ENCODE data around the gene ZNF57. TPM values are rescaled to one million over a fixed set of nuclear protein-coding genes. Genes with fewer than 3 reads are reported as not detected.
A peak's percentile ranks its signal among the peaks of the same experiment; 100 is the strongest.

ZNF57 gene
- total and polyA plus RNA-seq, 9 of the 15 experiments (the other 6 are each of a cell fraction or from before 2014, with no cell fraction given) = 3.9 to 13.5 (median 7.8) TPM

- no peak for TF ChIP-seq ZNF354B (CRISPR knock-in tag; IDR thresholded peaks at IDR 0.05)
- no peak for TF ChIP-seq MEF2D (tag; conservative IDR thresholded peaks at IDR 0.05; ENCODE audit: low read depth)
- no peak for TF ChIP-seq ZNF408 (CRISPR knock-in tag; IDR thresholded peaks at IDR 0.05; ENCODE audit: low read depth)
- no peak for TF ChIP-seq TCF3 (CRISPR knock-in tag; IDR thresholded peaks at IDR 0.05)
- peak; percentile 87 for TF ChIP-seq EP400 (IDR thresholded peaks at IDR 0.05)
- TF ChIP-seq PCBP2 (IDR thresholded peaks at IDR 0.05; ENCODE audit: low read depth, low read length, poor library complexity, severe bottlenecking) = no peak
- TF ChIP-seq THRB (CRISPR knock-in tag; conservative IDR thresholded peaks at IDR 0.05) = no peak; the same call in none of the 2 replicates
- TF ChIP-seq HLTF (IDR thresholded peaks at IDR 0.05) = peak; percentile 88
- TF ChIP-seq ZBTB26 (CRISPR knock-in tag; IDR thresholded peaks at IDR 0.05) = peak; percentile 81
- peak; percentile 49 for TF ChIP-seq CREB1 (IDR thresholded peaks at IDR 0.05)
- peak; percentile 27; the same call in 1 of the 2 replicates for TF ChIP-seq CREB1 (CRISPR knock-in tag; IDR thresholded peaks at IDR 0.05)
- TF ChIP-seq SRF (CRISPR knock-in tag; IDR thresholded peaks at IDR 0.05) = peak; percentile 8 to 69; a peak in 1 of 4 replicates
- TF ChIP-seq E2F6 (IDR thresholded peaks at IDR 0.05; ENCODE audit: borderline replicate concordance in 1 of 2, extremely low read depth in 1 of 2, insufficient read depth in 1 of 2, insufficient read length in 1 of 2, low read depth in 1 of 2, low read length in 1 of 2, poor library complexity in 1 of 2, severe bottlenecking in 1 of 2) = no peak
- 0 out of 4 replicates have a peak, but pooled peaks of 1 of the 2 experiments have one; percentile 45 for TF ChIP-seq ZNF318 (IDR thresholded peaks at IDR 0.05; ENCODE audit: borderline replicate concordance in 1 of 2, low read depth in 1 of 2)
These were observed 49.8 kb downstream of the ZNF57 start (continued) for GRCh38 chr19:2950286-2951124.

Measured in K562 (cell line).